NCI-H2081 treated with DMSO at 0.1 percent for 48 hours (cell line): ENCODE results near the gene SUPT3H.
"Not testable (repeated sequence)": the region's sequence is repeated elsewhere in the genome, so short reads cannot be mapped to it uniquely, and the experiment has no call there.

Source experiments
- DNase-seq: peaks from one replicate; lab custom pipeline; 2025; lab: John Stamatoyannopoulos, UW

Gene SUPT3H

DNA sequence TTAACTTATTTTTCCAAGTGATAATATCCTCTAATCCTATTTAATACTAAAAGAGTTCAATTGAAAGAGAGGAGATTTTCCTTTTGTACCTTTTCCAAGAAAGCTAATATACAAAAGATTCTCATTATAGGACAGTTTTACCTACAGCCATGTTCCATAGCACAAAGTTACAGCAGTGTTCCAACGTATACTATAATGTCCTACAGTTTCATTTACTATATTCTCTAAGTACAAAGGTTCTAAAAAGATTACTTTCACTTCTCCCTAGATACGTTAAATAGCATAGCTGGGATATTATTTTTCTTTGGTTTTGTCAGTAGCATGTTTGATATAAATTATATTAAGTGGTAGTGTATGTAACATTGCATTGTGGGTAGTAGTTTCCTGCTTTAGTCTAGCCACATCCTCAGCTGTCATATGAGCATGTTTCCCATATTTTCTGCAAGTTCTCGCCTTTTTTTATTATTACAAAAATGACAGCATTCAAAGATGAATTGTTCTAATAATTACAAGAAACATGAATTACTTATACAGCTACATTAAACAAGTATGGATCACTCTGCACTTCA, 54.0 kb downstream of the SUPT3H start:
- DNase-seq, result no peak

DNA sequence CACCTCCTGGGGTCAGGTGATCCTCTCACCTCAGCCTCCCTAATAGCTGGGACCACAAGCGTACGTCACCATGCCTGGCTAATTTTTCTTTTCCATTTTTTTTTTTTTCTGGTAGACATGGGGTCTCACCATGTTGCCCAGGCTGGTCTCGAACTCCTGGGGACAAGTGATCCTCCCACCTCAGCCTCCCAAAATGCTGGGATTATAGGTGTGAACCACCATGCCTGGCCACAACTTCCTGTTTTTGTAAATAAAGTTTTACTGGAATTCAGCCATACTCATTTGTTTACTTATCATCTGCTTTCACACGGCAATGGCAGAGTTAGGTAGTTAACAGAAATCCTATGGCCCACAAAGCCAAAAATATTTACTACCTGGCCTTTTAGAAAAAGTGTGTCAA, 57.4 kb downstream of the SUPT3H start:
- DNase-seq, result no peak

DNA sequence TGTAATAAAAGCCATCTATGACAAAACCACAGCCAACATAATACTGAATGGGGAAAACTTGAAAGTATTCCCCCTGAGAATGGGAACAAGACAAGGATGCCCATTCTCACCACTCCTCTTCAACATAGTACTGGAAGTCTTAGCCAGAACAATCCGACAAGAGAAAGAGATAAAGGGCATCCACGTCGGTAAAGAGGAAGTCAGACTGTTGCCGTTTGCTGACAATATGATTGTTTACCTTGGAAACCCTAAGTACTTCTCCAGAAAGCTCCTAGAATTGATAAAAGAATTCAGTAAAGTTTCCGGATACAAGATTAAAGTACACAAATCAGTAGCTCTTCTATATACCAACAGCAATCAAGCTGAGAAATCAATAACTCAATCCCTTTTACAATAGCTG, 63.6 kb downstream of the SUPT3H start:
- DNase-seq, result no peak

DNA sequence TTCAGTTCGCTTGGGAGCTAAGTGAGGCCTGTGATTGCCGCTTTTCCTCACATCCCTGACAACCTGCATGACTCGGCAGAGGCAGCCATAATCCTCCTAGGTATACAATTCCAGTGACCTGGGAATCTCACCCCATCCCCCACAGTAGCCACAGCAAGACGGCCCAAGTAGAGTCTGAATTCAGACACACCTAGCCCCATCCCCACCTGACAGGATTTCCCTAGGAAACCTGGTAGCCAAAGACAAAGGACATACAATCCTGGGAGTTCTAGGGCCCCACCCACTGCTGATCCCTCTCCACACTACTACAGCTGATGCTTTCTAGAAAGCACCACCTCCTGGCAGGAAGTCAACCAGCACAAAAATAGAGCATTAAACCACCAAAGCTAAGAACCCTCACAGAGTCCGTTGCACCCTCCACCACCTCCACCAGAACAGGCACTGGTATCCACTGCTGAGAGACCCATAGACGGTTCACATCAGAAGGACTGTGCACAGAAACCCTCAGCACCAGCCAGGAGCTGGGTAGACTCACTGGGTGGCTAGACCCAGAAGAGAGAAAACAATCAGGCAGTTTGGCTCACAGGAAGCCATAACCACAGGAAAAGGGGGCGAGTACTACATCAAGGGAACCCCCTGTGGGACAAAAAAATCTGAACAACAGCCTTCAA, 67.5 kb downstream of the SUPT3H start:
- no peak for DNase-seq

DNA sequence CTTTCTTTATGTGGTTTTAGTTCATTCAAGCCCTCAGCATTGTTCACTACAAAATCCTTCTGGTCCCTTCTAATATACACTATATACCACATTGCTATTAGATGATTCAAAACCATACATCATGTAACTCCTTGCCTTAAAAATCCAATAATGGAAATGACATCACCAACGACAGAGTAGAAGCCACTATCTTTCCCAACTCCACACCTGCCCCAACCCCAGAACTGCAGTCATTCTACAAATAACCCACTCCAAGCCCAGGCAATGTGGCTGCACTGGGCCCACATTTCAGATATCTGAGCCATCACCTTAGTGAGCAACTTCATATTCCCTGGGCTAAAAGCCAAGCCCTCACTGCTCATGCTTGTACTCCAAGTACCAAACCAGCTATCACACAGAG, 72.2 kb downstream of the SUPT3H start:
- no peak for DNase-seq

DNA sequence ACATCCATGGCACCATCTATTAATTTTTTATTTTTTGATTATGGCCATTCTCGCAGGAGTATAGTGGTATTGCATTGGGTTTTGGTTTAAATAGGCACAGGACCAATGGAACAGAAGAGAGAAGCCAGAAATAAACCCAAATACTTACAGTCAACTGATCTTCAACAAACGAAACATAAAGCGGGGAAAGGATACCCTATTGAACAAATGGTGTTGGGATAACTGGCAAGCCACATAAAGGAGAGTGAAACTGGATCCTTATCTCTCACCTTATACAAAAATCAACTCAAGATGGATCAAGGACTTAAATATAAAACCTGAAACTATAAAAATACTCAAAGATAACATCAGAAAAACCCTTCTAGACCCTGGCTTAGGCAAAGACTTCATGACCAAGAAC, 74.9 kb downstream of the SUPT3H start:
- DNase-seq, result no peak

DNA sequence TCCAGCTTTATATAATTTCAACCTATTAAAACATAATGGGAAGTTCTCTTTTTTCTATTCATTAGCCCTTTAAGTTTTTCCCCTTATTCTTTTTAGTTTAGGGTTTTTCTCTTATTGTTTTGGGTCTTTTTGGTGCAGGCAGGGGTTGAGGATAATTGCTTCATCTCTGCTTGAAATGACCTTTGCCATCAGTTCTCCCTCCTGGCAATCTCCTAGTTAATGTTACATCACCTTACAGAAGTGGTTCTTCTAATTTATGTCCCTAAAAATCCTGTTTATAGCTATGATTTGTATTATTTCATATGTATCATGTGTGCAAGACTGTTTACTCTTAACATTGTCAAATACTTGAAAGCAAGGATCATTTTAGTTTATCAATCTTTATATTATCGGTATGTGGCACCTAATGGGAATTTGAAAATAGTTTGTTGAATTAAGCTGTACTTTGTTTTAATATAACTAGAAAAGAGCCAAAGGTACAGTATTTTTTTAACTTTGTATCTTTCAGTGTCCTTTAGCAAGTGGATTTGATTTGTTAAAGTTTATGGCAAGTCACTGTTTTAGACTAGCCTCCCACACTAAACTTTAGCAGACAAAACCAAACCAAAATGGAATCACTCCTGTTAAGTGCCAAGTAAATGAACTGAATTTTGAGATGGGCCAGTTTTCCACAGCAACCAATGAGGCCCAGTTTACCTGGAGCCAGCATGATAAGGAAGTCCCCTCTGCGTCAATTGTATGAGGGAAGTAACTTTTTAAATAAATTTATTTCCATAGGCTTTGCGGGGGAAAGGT, 76.2 kb downstream of the SUPT3H start:
- DNase-seq, result no peak

DNA sequence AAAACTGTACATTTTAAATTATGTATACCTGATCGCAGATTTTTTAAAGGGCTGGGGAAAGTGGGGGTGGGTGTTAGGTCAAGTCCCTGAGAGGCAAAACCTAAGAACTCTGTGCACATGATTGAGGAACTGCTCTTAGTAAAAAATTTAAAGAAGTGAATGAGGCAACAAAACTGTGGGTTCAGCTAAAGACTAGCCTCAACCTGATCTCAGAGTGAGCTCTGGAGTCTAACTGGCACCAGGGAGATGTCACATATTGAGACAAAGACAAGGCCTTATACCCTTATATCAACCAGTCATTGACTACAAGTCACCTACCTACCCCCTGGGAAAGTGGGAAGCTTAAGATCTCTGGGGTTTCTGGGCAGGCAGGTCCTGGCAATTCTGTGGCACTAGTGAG, 77.0 kb downstream of the SUPT3H start:
- no peak for DNase-seq

DNA sequence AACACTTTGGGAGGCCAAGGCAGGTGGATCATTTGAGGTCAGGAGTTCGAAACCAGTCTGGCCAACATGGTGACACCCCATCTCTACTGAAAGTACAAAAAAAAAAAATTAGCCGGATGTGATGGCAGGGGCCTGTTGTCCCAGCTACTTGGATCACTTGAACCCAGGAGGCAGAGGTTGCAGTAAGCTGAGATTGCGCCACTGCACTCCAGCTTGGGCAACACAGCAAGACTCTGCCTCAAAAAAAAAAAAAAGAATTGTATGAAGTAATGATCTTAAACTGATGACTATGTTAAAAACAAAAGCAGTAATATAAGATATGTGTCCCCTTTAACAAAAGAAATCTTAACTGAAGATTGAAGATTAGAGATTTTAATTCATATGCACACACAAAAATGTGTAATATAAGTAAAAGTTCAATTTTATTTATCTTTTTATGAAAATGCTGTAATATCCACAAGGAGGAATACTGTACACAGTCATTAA, 78.6 kb downstream of the SUPT3H start:
- no peak for DNase-seq

DNA sequence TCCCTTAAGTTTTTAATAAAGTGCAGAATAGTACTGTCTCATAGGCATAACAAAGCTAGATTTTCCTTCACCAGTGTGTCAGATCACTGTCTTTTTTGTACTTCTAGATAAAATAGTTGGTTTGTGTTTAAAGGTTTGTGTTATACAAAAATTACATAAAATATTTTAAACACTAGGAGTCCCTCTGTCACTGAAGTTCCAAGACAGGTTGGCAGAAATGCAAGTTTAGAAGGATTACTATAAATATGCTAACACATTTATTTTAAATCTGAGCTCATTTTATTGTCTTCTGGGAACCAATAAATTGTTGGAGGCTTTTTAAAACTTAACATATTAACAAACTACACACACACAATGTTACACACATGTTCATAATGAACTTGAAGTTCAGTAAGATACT, 80.4 kb downstream of the SUPT3H start:
- no peak for DNase-seq

DNA sequence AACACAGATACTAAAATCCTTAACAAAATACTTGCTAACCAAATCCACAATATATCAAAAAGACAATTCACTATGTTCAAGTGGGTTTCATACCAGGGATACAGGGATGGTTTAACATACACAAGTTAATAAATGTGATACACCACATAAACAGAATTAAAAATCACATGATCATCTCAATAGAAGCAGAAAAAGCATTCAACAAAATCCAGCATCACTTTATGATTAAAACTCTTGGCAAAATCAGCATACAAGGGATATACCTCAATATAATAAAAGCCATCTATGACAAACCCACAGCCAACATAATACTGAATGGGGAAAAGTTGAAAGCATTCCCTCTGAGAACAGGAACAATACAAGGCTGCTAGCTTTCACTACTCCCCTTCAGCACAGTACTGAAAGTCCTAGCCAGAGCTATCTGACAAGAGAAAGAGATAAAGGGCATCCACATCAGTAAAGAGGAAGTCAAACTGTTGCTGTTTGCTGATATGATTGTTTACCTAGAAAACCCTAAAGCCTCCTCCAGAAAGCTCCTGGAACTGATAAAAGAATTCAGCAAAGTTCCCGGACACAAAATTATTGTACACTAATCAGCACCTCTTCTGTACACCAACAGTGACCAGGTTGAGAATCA, 83.6 kb downstream of the SUPT3H start:
- DNase-seq, result not testable (repeated sequence)

DNA sequence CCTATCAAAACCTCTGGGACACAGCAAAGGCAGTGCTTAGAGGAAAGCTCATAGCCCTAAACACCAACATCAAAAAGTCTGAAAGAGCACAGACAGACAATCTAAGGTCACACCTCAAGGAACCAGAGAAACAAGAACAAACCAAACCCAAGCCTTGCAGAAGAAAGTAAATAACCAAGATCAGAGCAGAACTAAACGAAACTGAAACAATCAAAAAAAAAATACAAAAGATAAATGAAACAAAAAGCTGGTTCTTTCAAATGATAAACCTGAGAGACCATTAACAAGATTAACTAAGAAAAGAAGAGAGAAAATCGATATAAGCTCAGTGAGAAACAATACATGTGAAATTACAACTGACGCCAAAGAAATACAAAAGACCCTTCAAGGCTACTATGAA, 84.4 kb downstream of the SUPT3H start:
- no peak for DNase-seq

DNA sequence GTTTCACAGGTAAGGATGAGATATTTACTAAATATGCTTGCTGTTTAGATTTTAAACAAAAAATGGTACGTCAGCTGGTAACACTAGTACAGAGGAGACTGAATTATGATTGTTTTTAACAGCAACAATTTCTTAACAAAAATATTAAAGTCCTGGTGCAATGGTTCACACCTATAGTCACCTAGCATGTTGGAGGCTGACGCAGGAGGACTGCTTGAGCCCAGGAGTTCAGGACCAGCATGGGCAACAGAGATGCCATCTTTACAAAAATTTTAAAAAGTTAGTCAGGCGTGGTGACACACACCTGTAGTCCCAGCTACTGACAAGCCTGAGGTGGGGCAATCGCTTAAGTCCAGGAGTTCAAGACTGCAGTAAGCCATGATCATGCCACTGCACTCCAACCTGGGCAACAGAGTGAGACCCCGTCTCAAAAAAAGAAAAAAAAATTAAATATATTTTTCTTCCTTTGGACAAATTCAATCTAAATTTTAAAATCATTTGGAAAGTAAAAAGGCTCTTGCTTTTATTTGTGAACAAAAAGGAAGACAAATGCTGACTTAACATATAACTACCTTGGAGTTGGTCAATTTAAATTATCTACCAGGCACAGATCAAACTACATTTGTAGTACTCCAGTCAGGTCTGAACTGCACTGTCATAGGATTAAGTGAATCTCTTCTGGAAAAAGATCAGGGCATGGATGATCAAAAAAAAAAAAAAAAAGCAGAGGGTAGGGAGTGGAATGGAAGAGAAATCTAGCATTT, 87.8 kb downstream of the SUPT3H start:
- no peak for DNase-seq

DNA sequence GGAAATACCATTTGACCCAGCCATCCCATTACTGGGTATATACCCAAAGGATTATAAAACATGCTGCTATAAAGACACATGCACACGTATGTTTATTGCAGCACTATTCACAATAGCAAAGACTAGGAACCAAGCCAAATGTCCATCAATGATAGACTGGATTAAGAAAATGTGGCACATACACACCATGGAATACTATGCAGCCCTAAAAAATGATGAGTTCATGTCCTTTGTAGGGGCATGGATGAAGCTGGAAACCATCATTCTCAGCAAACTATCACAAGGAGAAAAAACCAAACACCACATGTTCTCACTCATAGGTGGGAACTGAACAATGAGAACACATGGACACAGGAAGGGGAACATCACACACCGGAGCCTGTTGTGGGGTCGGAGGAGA, 91.0 kb downstream of the SUPT3H start:
- not testable (repeated sequence) for DNase-seq

DNA sequence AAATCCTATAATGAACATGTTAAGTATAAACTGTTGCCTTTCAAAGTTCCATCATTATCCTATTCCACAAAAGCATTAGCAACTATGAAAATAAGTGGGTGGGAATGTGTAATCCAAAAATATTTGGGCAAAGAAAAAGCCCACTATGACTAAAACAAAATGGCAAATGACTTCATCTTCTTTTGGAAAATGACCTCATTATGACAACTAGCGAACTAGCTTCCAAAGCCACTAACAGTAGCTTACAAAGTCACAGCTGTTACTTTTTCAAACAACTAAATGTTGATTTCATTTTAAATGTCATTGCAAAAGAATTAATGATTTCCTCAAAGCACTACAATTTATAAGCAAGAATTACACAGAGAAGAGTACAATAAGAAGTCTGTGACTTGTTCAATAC, 99.4 kb downstream of the SUPT3H start:
- no peak for DNase-seq

DNA sequence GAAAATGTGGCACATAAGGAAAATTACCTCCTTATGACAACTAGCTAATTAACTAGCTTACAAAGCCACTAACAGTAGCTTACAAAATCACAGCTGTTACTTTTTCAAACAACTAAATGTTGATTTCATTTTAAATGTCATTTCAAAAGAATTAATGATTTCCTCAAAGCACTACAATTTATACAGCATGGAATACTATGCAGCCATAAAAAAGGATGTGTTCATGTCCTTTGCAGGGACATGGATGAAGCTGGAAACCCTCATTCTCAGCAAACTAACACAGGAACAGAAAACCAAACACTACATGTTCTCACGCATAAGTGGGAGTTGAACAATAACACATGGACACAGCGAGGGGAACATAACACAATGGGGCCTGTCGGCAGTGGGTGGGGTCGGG, 100.0 kb downstream of the SUPT3H start:
- not testable (repeated sequence) for DNase-seq

DNA sequence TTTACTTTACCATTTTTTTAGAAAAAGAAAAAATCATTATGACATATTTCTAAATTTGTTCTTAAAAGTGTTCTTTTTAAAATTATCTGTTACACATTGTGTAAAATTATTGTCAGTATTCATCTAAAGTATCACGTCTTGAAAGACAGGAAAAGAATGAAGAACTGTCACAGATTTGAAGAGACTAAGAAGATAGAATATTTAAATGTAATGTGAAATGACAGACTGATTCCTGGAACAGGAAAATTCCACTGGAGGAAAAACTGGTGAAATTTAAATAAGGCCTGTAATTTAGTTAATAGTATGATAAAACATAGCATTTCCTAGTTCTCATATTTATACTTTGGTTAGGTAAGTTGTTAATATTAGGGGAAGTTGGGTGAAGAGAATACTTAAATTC, 102.4 kb downstream of the SUPT3H start:
- DNase-seq, result no peak

DNA sequence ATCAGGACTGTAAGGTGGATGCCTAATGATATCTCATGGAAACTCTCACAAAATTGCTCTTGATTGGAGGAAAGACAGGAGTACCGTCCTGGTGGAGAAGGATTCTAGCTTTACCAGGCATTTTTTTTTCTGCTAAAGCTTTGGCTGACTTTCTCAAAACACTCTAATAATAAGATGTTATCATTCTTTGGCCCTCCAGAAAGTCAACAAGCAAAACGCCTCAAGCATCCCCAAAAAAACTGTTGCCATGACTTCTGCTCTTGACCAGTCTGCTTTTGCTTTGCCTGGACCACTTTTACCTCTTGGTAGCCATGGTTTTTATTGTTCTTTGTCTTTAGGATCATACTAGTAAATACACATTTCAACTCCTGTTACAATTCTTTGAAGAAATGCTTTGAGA, 105.1 kb downstream of the SUPT3H start:
- DNase-seq, result no peak

DNA sequence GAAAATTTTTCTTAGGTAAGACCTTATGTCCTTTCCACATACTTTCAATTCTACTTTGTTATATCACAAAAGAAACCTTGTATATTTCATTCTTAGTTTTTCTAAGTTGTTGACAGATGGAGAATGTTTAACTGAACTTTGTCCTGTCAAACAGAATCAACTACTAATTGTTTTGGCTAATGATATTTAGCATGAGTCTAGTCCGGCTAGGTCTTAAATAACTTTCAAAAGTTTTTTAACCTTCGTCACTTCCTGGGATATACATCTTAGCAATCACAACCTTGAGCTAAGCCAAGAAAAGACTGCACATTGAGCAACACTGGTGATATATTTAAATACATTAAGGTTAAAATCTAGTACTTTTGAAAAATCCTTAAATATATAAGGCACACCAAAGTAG, 112.5 kb downstream of the SUPT3H start:
- DNase-seq, result no peak

DNA sequence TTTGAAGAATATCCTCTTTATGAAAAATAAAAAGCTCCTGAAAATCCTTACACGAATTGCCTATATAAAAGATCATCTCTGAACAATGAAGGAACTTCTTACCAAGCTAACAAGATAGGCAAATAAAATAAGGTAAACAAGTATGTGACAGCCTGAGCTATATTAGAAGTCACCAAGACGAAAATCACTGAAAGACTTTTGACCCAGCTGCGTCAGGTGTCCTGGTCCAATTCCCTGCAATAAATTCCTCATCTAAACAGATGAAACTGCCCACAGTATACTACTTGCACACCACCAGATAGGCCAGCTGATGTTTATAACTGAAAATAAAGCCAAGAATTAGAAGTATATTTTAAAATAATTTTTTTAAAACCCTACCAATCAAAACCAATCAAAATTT, 117.0 kb downstream of the SUPT3H start:
- DNase-seq, result no peak

DNA sequence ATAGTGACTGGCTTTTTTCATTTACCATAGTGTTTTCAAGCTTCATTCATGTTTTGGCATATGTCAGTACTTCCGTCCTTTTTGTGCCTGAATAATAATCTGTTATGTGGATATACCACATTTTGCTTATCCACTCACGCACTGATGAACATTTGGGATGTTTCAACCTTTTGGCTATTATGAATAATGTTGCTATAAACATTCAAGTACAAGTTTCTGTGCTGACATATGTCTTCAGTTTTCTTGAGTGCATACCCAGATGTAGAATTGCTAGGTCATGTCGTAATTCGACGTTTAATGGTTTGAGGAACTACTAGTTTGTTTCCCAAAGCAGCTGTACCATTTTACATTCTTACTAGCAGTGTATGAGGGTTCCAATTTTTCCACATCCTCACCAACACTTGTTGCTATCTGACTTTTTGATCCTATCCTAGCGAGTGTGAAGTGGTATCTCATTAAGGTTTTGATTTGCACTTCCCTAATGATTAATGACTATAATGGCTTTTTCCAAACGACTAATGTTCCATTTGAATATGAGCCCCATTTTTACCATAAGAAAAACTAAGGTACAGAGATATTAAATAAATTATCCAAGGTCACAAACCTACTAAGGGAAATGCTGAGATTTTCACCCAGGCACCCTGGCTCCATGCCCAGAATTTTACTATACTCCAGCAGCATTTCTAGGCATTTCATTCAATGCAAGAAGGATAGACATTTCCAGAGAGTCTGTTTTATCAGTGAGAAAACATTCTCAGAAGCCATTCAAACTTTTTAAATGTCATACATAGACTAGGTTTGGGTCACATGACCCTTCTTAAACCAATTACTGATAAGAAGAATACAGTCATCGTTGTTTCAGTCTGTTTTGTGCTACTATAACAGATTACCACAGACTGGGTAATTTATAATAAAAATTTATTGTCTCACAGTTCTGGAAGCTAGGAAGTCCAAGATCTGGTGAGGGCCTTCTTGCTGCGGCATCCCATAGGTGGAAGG, 120.7 kb downstream of the SUPT3H start:
- DNase-seq, result no peak
